ENCODE measurements around the gene AQR. TPM values are rescaled to one million over a fixed set of nuclear protein-coding genes. Genes with fewer than 3 reads are reported as not detected.

The AQR gene
- total and polyA plus RNA-seq, 9 donors = 9.2 to 32.4 (median 27.5) TPM

GRCh38 chr15:34879107-34879506 lies 90.4 kb downstream of the AQR start:
- no peak overlapping the region for H3K4me3 ChIP-seq
- intact Hi-C loops (cut with DNase I) = no loop called here
- 44 to 61% (median 56%) methylated on average over 4 of the region's 4 CpGs for WGBS, 3 donors
- no peaks in the 10 kb centered on the region for H3K36me3 ChIP-seq
- no peaks in the 10 kb centered on the region for H3K9me3 ChIP-seq
- no peaks in the 10 kb centered on the region for H3K27me3 ChIP-seq
- TF ChIP-seq POLR2A (IDR thresholded peaks at IDR 0.05) (no peak), EP300 (IDR thresholded peaks at IDR 0.05) (no peak), CTCF (IDR thresholded peaks at IDR 0.05) (no peak)
- H3K27ac ChIP-seq = no peak overlapping the region
- peaks cover 2% of the 10 kb centered on the region for H3K4me1 ChIP-seq (ENCODE audit: insufficient read depth)
- no peak for DNase-seq

- Histone ChIP-seq H3K36me3 (no peaks in the 10 kb centered on the region), H3K27ac (no peak overlapping the region), H3K4me1 (ENCODE audit: insufficient read depth) (peaks cover 2% of the 10 kb centered on the region), H3K4me3 (no peak overlapping the region), H3K9me3 (no peaks in the 10 kb centered on the region), H3K27me3 (no peaks in the 10 kb centered on the region)
- no peak for TF ChIP-seq EP300 (IDR thresholded peaks at IDR 0.05)
- no peak for TF ChIP-seq CTCF (IDR thresholded peaks at IDR 0.05)
- no peak for TF ChIP-seq POLR2A (IDR thresholded peaks at IDR 0.05)
- no peak for DNase-seq
- intact Hi-C loops (cut with DNase I) = no loop called here
Measured at GRCh38 chr15:34876640-34877039, 92.9 kb downstream of the AQR start.

- WGBS, 3 donors = 97 to 99% (median 98%) methylated on average over 2 of the region's 2 CpGs
- intact Hi-C loops (cut with DNase I) = no loop called here
- no peak overlapping the region for H3K4me3 ChIP-seq
Measured at GRCh38 chr15:34869110-34869509, 100.4 kb downstream of the AQR start.

GRCh38 chr15:34865531-34865930 lies 104.0 kb downstream of the AQR start:
- TF ChIP-seq POLR2A (IDR thresholded peaks at IDR 0.05) = no peak
- H3K27me3 ChIP-seq = no peaks in the 10 kb centered on the region
- H3K4me1 ChIP-seq (ENCODE audit: insufficient read depth) = no peaks in the 10 kb centered on the region
- H3K4me3 ChIP-seq = no peak overlapping the region
- no peak overlapping the region for H3K27ac ChIP-seq
- H3K36me3 ChIP-seq = no peaks in the 10 kb centered on the region
- no peak for DNase-seq
- WGBS, 3 donors = 98% methylated on average over 1 of the region's 1 CpG
- H3K9me3 ChIP-seq = peaks cover 0 to 3% of the 10 kb centered on the region in 2 donors
- intact Hi-C loops (cut with DNase I) = no loop called here

More at GRCh38 chr15:34869110-34869509, 100.4 kb downstream of the AQR start:
- DNase-seq = no peak
- H3K9me3 ChIP-seq = peaks cover 0 to 3% of the 10 kb centered on the region in 2 donors
- no peak for TF ChIP-seq CTCF (IDR thresholded peaks at IDR 0.05)
- no peak for TF ChIP-seq EP300 (IDR thresholded peaks at IDR 0.05)
- TF ChIP-seq POLR2A (IDR thresholded peaks at IDR 0.05) = no peak
- no peak overlapping the region for H3K27ac ChIP-seq
- no peaks in the 10 kb centered on the region for H3K36me3 ChIP-seq
- no peaks in the 10 kb centered on the region for H3K4me1 ChIP-seq (ENCODE audit: insufficient read depth)
- no peaks in the 10 kb centered on the region for H3K27me3 ChIP-seq

- H3K4me3 ChIP-seq = no peak overlapping the region
- no peaks in the 10 kb centered on the region for H3K9me3 ChIP-seq
- TF ChIP-seq POLR2A (IDR thresholded peaks at IDR 0.05) (no peak), CTCF (IDR thresholded peaks at IDR 0.05) (no peak), EP300 (IDR thresholded peaks at IDR 0.05) (no peak)
- intact Hi-C loops (cut with DNase I) = no loop called here
- no peak for DNase-seq
- 87 to 89% (median 88%) methylated on average over 4 of the region's 4 CpGs for WGBS, 3 donors
- H3K27ac ChIP-seq = no peak overlapping the region
- H3K27me3 ChIP-seq = no peaks in the 10 kb centered on the region
- no peaks in the 10 kb centered on the region for H3K4me1 ChIP-seq (ENCODE audit: insufficient read depth)
- no peaks in the 10 kb centered on the region for H3K36me3 ChIP-seq
Measured at GRCh38 chr15:34861214-34861613, 108.3 kb downstream of the AQR start.

All from ovary (tissue), 9 donors.